GM10266 (cell line): ENCODE measurements around the gene GTF2H4.
"Not testable (repeated sequence)": the region's sequence is repeated elsewhere in the genome, so short reads cannot be mapped to it uniquely, and the experiment has no call there.

Experiments used
- DNase-seq: peaks from one replicate; pipeline ENCODE4 v3.0.0; 2012; ENCODE audit errors: extremely low spot score
- TF ChIP-seq, protein P1 (sequence below): IDR thresholded peaks from 2 replicates; pipeline ENCODE4 v1.5.1; 2012; ENCODE audit warnings: mild to moderate bottlenecking, low read depth; ENCODE audit not compliant: control insufficient read depth, insufficient read depth; ENCODE audit errors: missing control alignments

GTF2H4 gene

DNA sequence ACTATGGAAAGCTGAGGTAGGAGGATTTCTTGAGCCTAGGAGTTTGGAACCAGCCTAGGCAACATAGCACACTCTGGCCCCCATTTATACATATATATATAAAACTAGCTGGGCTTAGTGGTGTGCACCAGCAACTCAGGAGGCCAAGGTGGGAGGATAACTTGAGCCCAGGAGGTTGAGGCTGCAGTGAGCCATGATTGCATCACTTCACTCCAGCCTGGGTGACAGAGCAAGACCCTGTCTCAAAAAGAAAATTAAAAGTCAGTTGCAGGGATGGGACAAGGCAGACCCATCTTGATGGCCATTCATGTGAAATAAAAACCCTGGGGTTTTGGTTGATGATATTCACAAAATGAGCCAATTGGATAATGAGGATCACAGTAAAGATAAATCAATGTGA, 6.6 kb upstream of the GTF2H4 start:
- TF ChIP-seq, protein P1, sequence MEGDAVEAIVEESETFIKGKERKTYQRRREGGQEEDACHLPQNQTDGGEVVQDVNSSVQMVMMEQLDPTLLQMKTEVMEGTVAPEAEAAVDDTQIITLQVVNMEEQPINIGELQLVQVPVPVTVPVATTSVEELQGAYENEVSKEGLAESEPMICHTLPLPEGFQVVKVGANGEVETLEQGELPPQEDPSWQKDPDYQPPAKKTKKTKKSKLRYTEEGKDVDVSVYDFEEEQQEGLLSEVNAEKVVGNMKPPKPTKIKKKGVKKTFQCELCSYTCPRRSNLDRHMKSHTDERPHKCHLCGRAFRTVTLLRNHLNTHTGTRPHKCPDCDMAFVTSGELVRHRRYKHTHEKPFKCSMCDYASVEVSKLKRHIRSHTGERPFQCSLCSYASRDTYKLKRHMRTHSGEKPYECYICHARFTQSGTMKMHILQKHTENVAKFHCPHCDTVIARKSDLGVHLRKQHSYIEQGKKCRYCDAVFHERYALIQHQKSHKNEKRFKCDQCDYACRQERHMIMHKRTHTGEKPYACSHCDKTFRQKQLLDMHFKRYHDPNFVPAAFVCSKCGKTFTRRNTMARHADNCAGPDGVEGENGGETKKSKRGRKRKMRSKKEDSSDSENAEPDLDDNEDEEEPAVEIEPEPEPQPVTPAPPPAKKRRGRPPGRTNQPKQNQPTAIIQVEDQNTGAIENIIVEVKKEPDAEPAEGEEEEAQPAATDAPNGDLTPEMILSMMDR, result no peak
- DNase-seq, result no peak

DNA sequence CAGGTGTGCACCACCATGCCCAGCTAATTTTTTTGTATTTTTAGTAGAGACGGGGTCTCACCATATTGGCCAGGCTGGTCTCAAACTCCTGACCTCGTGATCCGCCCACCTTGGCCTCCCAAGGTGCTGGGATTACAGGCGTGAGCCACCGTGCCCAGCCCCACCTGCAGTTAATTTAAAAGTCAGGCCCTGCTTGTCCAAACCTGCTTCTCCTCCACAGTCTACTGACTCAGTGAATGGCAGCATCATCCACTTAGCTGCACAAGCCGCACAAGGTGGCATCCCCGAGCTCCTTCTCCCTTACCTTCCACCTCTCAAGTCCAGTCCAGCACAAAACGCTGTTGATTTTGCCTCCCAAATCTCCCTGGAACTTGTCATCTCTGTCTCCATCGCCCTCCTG, 5.8 kb upstream of the GTF2H4 start:
- DNase-seq, result not testable (repeated sequence)

DNA sequence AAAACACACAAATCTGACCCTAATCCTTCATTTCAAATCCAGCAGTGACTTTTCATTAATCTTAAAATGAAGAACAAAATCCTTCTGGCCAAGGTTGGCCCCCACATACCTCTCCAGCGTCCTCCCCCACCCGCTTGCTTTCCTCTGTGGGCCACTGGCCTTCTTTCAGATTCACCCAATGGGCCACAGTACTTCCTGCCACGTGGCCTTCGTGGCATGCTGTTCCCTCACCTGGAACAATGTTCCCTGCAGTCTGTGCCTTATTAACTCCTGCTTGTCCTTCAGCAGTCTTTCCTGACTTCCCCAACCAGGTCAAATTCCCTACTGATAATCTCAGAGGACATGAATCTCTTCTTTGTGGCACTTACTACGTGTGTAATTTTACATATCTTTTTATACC, 5.3 kb upstream of the GTF2H4 start:
- DNase-seq, result no peak
- TF ChIP-seq, protein P1, result no peak

DNA sequence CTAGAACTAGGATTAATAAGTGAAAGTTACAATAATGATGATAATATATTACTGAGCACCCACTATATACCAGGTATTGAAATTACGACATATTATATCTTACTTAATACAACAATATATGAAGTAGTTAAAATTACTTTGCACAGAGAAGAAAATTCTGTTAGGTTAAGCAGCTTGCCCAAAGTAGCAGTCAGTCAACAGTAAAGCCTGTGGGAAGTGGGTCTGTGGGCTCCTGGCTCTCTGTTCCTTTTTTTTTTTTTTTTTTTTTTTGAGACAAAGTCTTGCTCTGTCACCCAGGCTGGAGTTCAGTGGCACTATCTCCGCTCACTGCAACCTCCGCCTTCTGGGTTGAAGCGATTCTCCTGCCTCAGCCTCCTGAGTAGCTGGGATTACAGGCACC, 4.8 kb upstream of the GTF2H4 start:
- no peak for DNase-seq
- TF ChIP-seq, protein P1, result no peak

DNA sequence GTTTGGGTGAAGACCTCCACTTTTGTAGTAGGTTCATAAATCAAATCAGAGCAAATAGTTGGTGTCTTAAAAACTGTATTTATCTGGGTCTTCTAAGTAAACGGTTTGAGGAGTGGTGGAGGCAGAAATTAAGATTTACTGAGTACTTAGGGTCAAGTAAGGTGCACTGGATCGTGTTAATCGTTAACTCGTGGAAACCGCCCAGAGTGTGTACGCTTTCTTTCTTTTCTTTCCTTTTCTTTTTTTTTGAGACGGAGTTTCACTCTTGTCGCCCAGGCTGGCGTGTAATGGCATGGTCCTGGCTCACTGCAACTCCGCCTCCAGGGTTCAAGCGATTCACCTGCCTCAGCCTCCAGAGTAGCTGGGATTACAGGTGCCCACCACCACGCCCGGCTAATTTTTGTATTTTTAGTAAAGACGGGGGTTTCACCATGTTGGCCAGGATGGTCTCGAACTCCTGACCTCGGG, 683 bp upstream of the GTF2H4 start:
- DNase-seq, result not testable (repeated sequence)

DNA sequence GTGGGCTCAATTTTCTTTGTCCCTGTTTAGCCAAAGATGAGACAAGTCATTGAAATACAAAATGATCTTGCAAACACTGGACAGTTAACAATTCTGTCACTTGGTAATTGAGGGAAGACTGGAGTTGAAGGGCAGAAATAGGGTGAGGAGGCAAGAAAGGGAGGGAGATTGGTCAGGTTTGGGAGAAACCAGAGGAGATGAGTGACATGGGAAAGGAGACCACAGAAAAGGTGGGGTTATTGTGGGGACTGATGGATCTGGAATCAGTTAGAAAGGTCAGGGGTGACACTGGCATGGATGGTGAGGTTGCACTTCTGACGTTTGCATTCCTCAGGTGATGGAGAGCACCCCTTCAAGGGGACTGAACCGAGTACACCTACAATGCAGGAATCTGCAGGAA, 693 bp downstream of the GTF2H4 start:
- TF ChIP-seq, protein P1, result no peak
- DNase-seq, result no peak

DNA sequence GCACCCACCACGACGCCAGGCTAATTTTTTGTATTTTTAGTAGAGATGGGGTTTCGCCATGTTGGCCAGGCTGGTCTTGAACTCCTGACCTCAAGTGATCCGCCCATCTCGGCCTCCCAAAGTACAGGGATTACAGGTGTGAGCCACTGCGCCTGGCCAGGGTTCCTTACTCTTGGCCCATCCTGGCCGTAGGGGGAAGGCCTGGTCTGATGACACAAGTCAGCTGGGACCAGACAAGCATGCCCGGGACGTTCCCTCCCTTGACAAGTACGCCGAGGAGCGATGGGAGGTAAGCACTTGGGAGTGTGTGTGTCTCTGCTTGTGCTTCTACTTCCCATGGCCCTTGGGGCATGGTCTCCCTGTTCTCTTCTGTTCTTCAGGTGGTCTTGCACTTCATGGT, 2.5 kb downstream of the GTF2H4 start:
- DNase-seq, result not testable (repeated sequence)

DNA sequence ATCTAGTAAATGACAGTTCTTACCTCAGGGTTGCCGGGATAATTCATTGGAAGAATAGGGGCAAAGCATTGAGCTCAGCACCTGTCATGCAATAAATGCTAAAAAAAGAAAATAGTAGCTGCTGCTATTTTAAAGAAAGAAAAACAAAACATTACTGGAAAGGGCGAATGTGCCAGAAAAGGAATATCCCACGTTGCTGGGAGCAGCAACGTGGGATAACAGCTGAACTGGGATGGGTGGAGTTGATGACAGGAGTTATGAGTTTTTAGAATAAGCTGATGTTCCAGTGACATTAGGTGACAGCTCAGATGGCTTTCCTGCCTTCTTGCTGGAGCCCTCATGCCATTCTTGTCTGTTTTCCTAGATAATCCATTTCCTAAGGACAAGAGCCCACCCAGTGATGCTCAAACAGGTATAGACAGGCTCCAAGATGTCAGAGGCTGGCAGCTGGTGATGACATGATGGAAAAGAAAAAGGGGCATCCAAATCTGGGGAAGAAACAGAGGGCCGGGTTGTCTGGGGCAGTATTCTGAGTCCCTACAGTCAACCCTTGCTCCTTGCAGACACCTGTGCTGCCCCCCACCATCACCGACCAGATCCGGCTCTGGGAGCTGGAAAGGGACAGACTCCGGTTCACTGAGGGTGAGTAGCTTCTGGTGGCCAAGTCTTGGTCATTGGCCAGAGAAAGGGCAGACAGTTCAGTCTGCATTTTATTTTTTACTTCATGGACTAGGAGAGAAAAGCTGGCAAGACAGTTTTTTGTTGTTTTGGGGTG, 4.9 kb downstream of the GTF2H4 start:
- TF ChIP-seq, protein P1, result no peak
- no peak for DNase-seq

DNA sequence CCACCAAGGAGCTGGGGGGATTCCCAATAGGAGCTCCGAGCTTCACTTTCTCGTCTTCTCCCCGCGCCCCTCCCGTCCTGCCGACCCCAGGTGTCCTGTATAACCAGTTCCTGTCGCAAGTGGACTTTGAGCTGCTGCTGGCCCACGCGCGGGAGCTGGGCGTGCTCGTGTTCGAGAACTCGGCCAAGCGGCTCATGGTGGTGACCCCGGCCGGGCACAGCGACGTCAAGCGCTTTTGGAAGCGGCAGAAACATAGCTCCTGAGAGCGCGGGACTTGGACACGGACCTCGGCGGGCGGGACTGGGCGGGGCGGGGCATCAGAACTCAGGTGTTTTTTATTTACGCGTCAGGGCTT, 5.7 kb downstream of the GTF2H4 start:
- TF ChIP-seq, protein P1, result no peak
- no peak for DNase-seq
